IMR-90 (cell line): Measurements from ENCODE around the gene KCNIP3. TPM values are rescaled to one million over a fixed set of nuclear protein-coding genes. Genes with fewer than 3 reads are reported as not detected.

Source experiments
- BHLHE40 ChIP-seq: fragments of 150-350 bp; IDR thresholded peaks from 2 replicates; pipeline ENCODE4 v1.6.1; 2016; ENCODE audit warnings: mild to moderate bottlenecking, low read depth, low read length
- CTCF ChIP-seq: conservative IDR thresholded peaks from 2 replicates; pipeline ENCODE4 v1.5.1; 2012; ENCODE audit warnings: mild to moderate bottlenecking, low read depth, low read length, improper control_type of control experiment
- FOS ChIP-seq: fragments of 150-350 bp; IDR thresholded peaks from 2 replicates; pipeline ENCODE4 v1.6.1; 2016; ENCODE audit warnings: low read depth, low read length
- polyA plus RNA-seq, 3 experiments: library from polyadenylated mRNA; depleted of rRNA; stranded (reverse); fragments of >200 nt; gene quantifications; 2 replicates each; pipeline ENCODE4 v1.2.3, GENCODE V29; 2012; ENCODE audit warnings: low replicate concordance in 1 of 3
- total RNA-seq: library from RNA; depleted of rRNA; stranded (reverse); fragments of >200 nt; gene quantifications from 2 replicates; pipeline ENCODE4 v1.2.3, GENCODE V29; 2012

Gene KCNIP3
- total and polyA plus RNA-seq, 2 of the 4 experiments (the other 2 are of a cell fraction), result 0.72 to 1.4 TPM

DNA sequence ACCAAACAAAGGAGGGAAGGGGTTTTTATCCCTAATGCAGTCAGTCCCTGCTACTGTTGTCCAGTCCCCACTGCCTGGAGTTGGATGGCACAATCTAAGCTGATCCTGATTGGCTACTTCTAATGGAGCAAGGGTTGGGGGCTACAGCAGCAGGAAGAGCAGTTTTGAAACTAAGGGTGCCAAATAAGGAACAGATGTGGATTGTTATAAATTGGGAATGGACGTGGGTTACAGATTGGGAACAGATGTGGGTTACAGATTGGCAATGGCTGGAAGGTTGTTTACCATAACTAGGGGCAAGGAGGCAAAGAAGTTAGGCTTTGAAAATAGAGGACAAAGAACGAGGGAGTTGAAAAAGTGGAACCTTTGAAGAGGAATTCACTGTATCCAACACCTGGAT is 38.9 kb upstream of the KCNIP3 start (continued):
- no peak for TF ChIP-seq CTCF
- TF ChIP-seq FOS, result no peak
- TF ChIP-seq BHLHE40, result no peak
